Muscle of leg (tissue), 16 donors: ENCODE measurements around the gene BIRC6. TPM values are rescaled to one million over a fixed set of nuclear protein-coding genes. Genes with fewer than 3 reads are reported as not detected.
A peak's percentile ranks its signal among the peaks of the same experiment; 100 is the strongest.
"Not testable (repeated sequence)": the region's sequence is repeated elsewhere in the genome, so short reads cannot be mapped to it uniquely, and the experiment has no call there.

Experiments used
- DNase-seq: peaks from one replicate; pipeline ENCODE4 v3.0.0; 2013
- H3K27ac ChIP-seq: one replicate; pipeline ENCODE4 v1.5.1; 2013; ENCODE audit warnings: mild to moderate bottlenecking, low read length, control low read depth
- H3K27me3 ChIP-seq: one replicate; pipeline ENCODE4 v1.6.1; 2013; ENCODE audit warnings: low read length; ENCODE audit not compliant: control insufficient read depth, insufficient read depth
- H3K36me3 ChIP-seq: one replicate; pipeline ENCODE4 v1.6.1; 2013; ENCODE audit warnings: low read length; ENCODE audit not compliant: control insufficient read depth, insufficient read depth
- H3K4me1 ChIP-seq: one replicate; pipeline ENCODE4 v1.6.1; 2013; ENCODE audit warnings: low read length; ENCODE audit not compliant: control insufficient read depth, insufficient read depth
- H3K4me3 ChIP-seq: one replicate; pipeline ENCODE4 v1.5.1; 2013; ENCODE audit warnings: low read length, control low read depth
- H3K9me3 ChIP-seq: replicated peaks from 2 replicates; pipeline ENCODE4 v1.6.1; 2013; ENCODE audit warnings: low read depth, low read length; ENCODE audit not compliant: control insufficient read depth
- WGBS: methylation state at CpG from one replicate; pipeline ENCODE4 v1.1.5; 2013; ENCODE audit warnings: missing lambda C conversion rate; ENCODE audit not compliant: insufficient coverage; 5-methylcytosine and 5-hydroxymethylcytosine counted together
- long read RNA-seq, 11 donors: transcript quantifications; one replicate each; lab custom pipeline, GENCODE V29; 2026
- polyA plus RNA-seq, 8 donors: library from polyadenylated mRNA; unstranded; fragments of 120-200 nt; gene quantifications; one replicate each; pipeline versions ENCODE4 v1.2.1 to v1.2.3, GENCODE V29; 2013; ENCODE audit warnings: inconsistent platforms in 1 of 8, low replicate concordance in 1 of 8; ENCODE audit not compliant: insufficient read length in 8 of 8, insufficient read depth in 1 of 8
- total RNA-seq: library from RNA; stranded (reverse); fragments of 120-200 nt; gene quantifications from one replicate; pipeline ENCODE4 v1.2.4, GENCODE V29; 2013

Gene BIRC6
- total RNA-seq: 73.9 TPM
- polyA plus RNA-seq: 10 to 100 TPM; 34.4 to 59.7 (median 44.9) TPM
- long read RNA-seq, donor 1, partial matches to known transcripts: 0 of 1 reads
- long read RNA-seq, donor 1, other reads (novel, unspliced or antisense): 0 of 1 reads
- long read RNA-seq, donor 2: 0 reads
- long read RNA-seq, donor 3, partial matches to known transcripts: 8 of 8 reads
- long read RNA-seq, donor 3, other reads (novel, unspliced or antisense): 0 of 8 reads
- long read RNA-seq, donor 4: 0 reads
- long read RNA-seq, donor 5, partial matches to known transcripts: 12 of 13 reads
- long read RNA-seq, donor 5, other reads (novel, unspliced or antisense): 0 of 13 reads
- long read RNA-seq, donor 6, full-length matches to known transcripts: 1 of 7 reads
- long read RNA-seq, donor 6, partial matches to known transcripts: 6 of 7 reads
- long read RNA-seq, donor 6, other reads (novel, unspliced or antisense): 0 of 7 reads
- long read RNA-seq, donor 7, partial matches to known transcripts: 0 of 1 reads
- long read RNA-seq, donor 7, other reads (novel, unspliced or antisense): 0 of 1 reads
- long read RNA-seq, donor 8: 0 reads
- long read RNA-seq, donor 9: 0 reads
- long read RNA-seq, donor 10: 0 reads
- long read RNA-seq, donor 11: 0 reads

- 0% methylated on average over 66 of the region's 76 CpGs for WGBS
Measured at GRCh38 chr2:32356681-32357317, at the start of gene BIRC6. TSS of gene BIRC6 (plus strand) at chr2:32357023. CDS start at chr2:32357162, 139 bp downstream.

GRCh38 chr2:32310577-32310976 lies 46.2 kb upstream of the BIRC6 start:
- WGBS: 92% methylated on average over 4 of the region's 7 CpGs
- H3K36me3 ChIP-seq: no peaks in the 10 kb centered on the region
- no peaks in the 10 kb centered on the region for H3K4me1 ChIP-seq

More at GRCh38 chr2:32356681-32357317, at the start of gene BIRC6:
- Histone ChIP-seq H3K4me3 (peak within 1 kb of the TSS; percentile 95), H3K27me3 (no peaks in the 10 kb centered on the region), H3K36me3 (no peaks in the 10 kb centered on the region), H3K27ac (peak within 1 kb of the TSS; percentile 97), H3K9me3 (no peaks in the 10 kb centered on the region), H3K4me1 (peaks cover 4% of the 10 kb centered on the region)
- DNase-seq: peak; percentile 99

GRCh38 chr2:32314886-32315285 lies 41.9 kb upstream of the BIRC6 start:
- Histone ChIP-seq H3K27ac (no peak overlapping the region), H3K36me3 (peaks cover 2% of the 10 kb centered on the region), H3K4me3 (no peak overlapping the region), H3K27me3 (no peaks in the 10 kb centered on the region), H3K9me3 (no peaks in the 10 kb centered on the region), H3K4me1 (no peaks in the 10 kb centered on the region)
- WGBS: no CpG with 5 or more reads among the region's 1 CpG
- DNase-seq: no peak

More at GRCh38 chr2:32310577-32310976, 46.2 kb upstream of the BIRC6 start:
- no peak for DNase-seq
- H3K27me3 ChIP-seq: no peaks in the 10 kb centered on the region
- no peak overlapping the region for H3K27ac ChIP-seq
- H3K4me3 ChIP-seq: no peak overlapping the region
- H3K9me3 ChIP-seq: no peaks in the 10 kb centered on the region

GRCh38 chr2:32328679-32329078 lies 28.1 kb upstream of the BIRC6 start:
- H3K9me3 ChIP-seq, H3K36me3 ChIP-seq, H3K27me3 ChIP-seq, H3K27ac ChIP-seq, H3K4me3 ChIP-seq, H3K4me1 ChIP-seq, DNase-seq: not testable (repeated sequence)
- WGBS: no CpG with 5 or more reads among the region's 1 CpG

- not testable (repeated sequence) for H3K27ac ChIP-seq, H3K4me1 ChIP-seq, H3K4me3 ChIP-seq, H3K27me3 ChIP-seq, H3K36me3 ChIP-seq, H3K9me3 ChIP-seq, DNase-seq
- 89% methylated on average over 3 of the region's 14 CpGs for WGBS
Measured at GRCh38 chr2:32329180-32329980, 27.4 kb upstream of the BIRC6 start.

- H3K4me3 ChIP-seq: no peak overlapping the region
- no peaks in the 10 kb centered on the region for H3K27me3 ChIP-seq
- no peaks in the 10 kb centered on the region for H3K36me3 ChIP-seq
- 89% methylated on average over 1 of the region's 2 CpGs for WGBS
- H3K4me1 ChIP-seq: no peaks in the 10 kb centered on the region
- no peaks in the 10 kb centered on the region for H3K9me3 ChIP-seq
- H3K27ac ChIP-seq: no peak overlapping the region
- peak; percentile 11 for DNase-seq
Measured at GRCh38 chr2:32330136-32330535, 26.7 kb upstream of the BIRC6 start.

- WGBS: no CpG with 5 or more reads among the region's 2 CpGs
- Histone ChIP-seq H3K4me1 (no peaks in the 10 kb centered on the region), H3K4me3 (no peak overlapping the region), H3K27me3 (no peaks in the 10 kb centered on the region), H3K9me3 (no peaks in the 10 kb centered on the region), H3K36me3 (no peaks in the 10 kb centered on the region), H3K27ac (peak overlapping the region; percentile 25)
- DNase-seq: peak; percentile 57
Measured at GRCh38 chr2:32342801-32343200, 14.0 kb upstream of the BIRC6 start.

GRCh38 chr2:32350797-32351196 lies 6.0 kb upstream of the BIRC6 start:
- not testable (repeated sequence) for H3K9me3 ChIP-seq, DNase-seq, H3K4me3 ChIP-seq, H3K27ac ChIP-seq, H3K27me3 ChIP-seq, H3K36me3 ChIP-seq, H3K4me1 ChIP-seq
- 100% methylated on average over 1 of the region's 3 CpGs for WGBS

- Histone ChIP-seq H3K36me3 (no peaks in the 10 kb centered on the region), H3K27me3 (no peaks in the 10 kb centered on the region), H3K9me3 (no peaks in the 10 kb centered on the region), H3K27ac (peak overlapping the region; percentile 97), H3K4me1 (peaks cover 4% of the 10 kb centered on the region), H3K4me3 (peak overlapping the region; percentile 95)
- no peak for DNase-seq
- WGBS: 0% methylated on average over 5 of the region's 10 CpGs
Measured at GRCh38 chr2:32355976-32356680, 695 bp upstream of the BIRC6 start.
